ENCODE measurements around the gene ZFP57. TPM values are rescaled to one million over a fixed set of nuclear protein-coding genes. Genes with fewer than 3 reads are reported as not detected.
A peak's percentile ranks its signal among the peaks of the same experiment; 100 is the strongest.

The ZFP57 gene
- total and polyA plus RNA-seq, 4 experiments from 2014 or later, result 2.4 to 3.0 TPM; not detected in 2

- ChIA-PET CTCF (ENCODE audit: partially characterized antibody) (interaction anchor here (0.8 to 3.1 kb wide), 5 partner anchors 13 to 67 kb away, joined by 3 to 16 read pairs (median 9); no protein-coding TSS in a partner anchor), POLR2A (ENCODE audit: partially characterized antibody) (interaction anchor here (2.9 to 3.1 kb wide), 2 partner anchors 9 to 13 kb away, joined by 13 to 26 read pairs; no protein-coding TSS in a partner anchor)
- H3K36me3 ChIP-seq (ENCODE audit: insufficient read depth, low read length), result peaks cover 18% of the 10 kb centered on the region
- no peak overlapping the region for H3K4me3 ChIP-seq (ENCODE audit: low read length in 2 of 2)
- peak in 1 of 5 donors; percentile 29 for DNase-seq
- H3K4me3 Mint-ChIP-seq, result no peak overlapping the region
- peak overlapping the region in 1 of 7 donors; percentile 96 for H3K27ac Mint-ChIP-seq
- H3K27me3 Mint-ChIP-seq, result no peaks in the 10 kb centered on the region
- H3K36me3 Mint-ChIP-seq, result peaks cover 20 to 28% of the 10 kb centered on the region in 2 donors
- intact Hi-C loops (cut with micrococcal nuclease), result loop anchor here (5.0 kb wide), 2 partner anchors 71 to 246 kb away; no protein-coding TSS in a partner anchor
- no peaks in the 10 kb centered on the region for H3K9me3 Mint-ChIP-seq
- peaks cover 14 to 52% (median 21%) of the 10 kb centered on the region in 4 donors for H3K4me1 Mint-ChIP-seq
- no peaks in the 10 kb centered on the region for H3K9me3 ChIP-seq (ENCODE audit: control insufficient read depth in 1 of 2, low read length in 2 of 2)
- peaks cover 36% of the 10 kb centered on the region for H3K4me1 ChIP-seq (ENCODE audit: insufficient read depth, low read length)
- no peak overlapping the region for H3K27ac ChIP-seq (ENCODE audit: low read depth, low read length)
- no peaks in the 10 kb centered on the region for H3K27me3 ChIP-seq (ENCODE audit: insufficient read depth, low read length)
Measured at GRCh38 chr6:29720863-29721262, 39.9 kb upstream of the ZFP57 start.

GRCh38 chr6:29710281-29710941 is 29.5 kb upstream of the ZFP57 start:
- Mint-ChIP-seq H3K9me3 (no peaks in the 10 kb centered on the region), H3K27me3 (no peaks in the 10 kb centered on the region), H3K4me3 (peak overlapping the region in 7 of 8 donors; percentile 5 to 78 (median 48)), H3K4me1 (peaks cover 52 to 87% (median 76%) of the 10 kb centered on the region in 4 donors), H3K27ac (peak overlapping the region; percentile 63 to 87 (median 83)), H3K36me3 (no peaks in the 10 kb centered on the region)
- Histone ChIP-seq H3K27me3 (ENCODE audit: insufficient read depth, low read length) (no peaks in the 10 kb centered on the region), H3K36me3 (ENCODE audit: insufficient read depth, low read length) (no peaks in the 10 kb centered on the region), H3K9me3 (ENCODE audit: control insufficient read depth in 1 of 2, low read length in 2 of 2) (no peaks in the 10 kb centered on the region), H3K4me3 (ENCODE audit: low read length in 2 of 2) (no peak overlapping the region), H3K4me1 (ENCODE audit: insufficient read depth, low read length) (peaks cover 72% of the 10 kb centered on the region), H3K27ac (ENCODE audit: low read depth, low read length) (no peak overlapping the region)
- POLR2A ChIA-PET (ENCODE audit: partially characterized antibody), result interaction anchor here (0.8 to 10.0 kb wide), 4 partner anchors 11 to 43 kb away, joined by 3 to 158 read pairs (median 9); partner anchors contain the start of gene HLA-F
- no peak for DNase-seq
- CTCF ChIA-PET (ENCODE audit: partially characterized antibody), result interaction anchor here (1.0 to 8.2 kb wide), 2 partner anchors 28 to 41 kb away, joined by 3 to 100 read pairs; no protein-coding TSS in a partner anchor
- intact Hi-C loops (cut with micrococcal nuclease), result no loop called here

- CTCF ChIA-PET (ENCODE audit: partially characterized antibody), result interaction anchor here (1.5 to 8.2 kb wide), 10 partner anchors 7 to 126 kb away, joined by 6 to 100 read pairs (median 12); no protein-coding TSS in a partner anchor
- Histone ChIP-seq H3K9me3 (ENCODE audit: control insufficient read depth in 1 of 2, low read length in 2 of 2) (no peaks in the 10 kb centered on the region), H3K27ac (ENCODE audit: low read depth, low read length) (peak overlapping the region; percentile 36), H3K4me3 (ENCODE audit: low read length in 2 of 2) (peak overlapping the region; percentile 53 to 64), H3K36me3 (ENCODE audit: insufficient read depth, low read length) (no peaks in the 10 kb centered on the region), H3K27me3 (ENCODE audit: insufficient read depth, low read length) (no peaks in the 10 kb centered on the region), H3K4me1 (ENCODE audit: insufficient read depth, low read length) (peaks cover 72% of the 10 kb centered on the region)
- intact Hi-C loops (cut with micrococcal nuclease), result loop anchor here (2.0 to 5.0 kb wide), 2 partner anchors 14 to 258 kb away; partner anchors contain the start of gene HLA-F
- H3K4me3 Mint-ChIP-seq, result peak overlapping the region; percentile 77 to 88 (median 86)
- H3K9me3 Mint-ChIP-seq, result no peaks in the 10 kb centered on the region
- H3K27me3 Mint-ChIP-seq, result no peaks in the 10 kb centered on the region
- H3K4me1 Mint-ChIP-seq, result peaks cover 52 to 86% (median 75%) of the 10 kb centered on the region in 4 donors
- POLR2A ChIA-PET (ENCODE audit: partially characterized antibody), result interaction anchor here (0.8 to 10.0 kb wide), 15 partner anchors 8 to 357 kb away, joined by 3 to 158 read pairs (median 7); partner anchors contain the start of genes HLA-F and PPP1R11
- H3K36me3 Mint-ChIP-seq, result no peaks in the 10 kb centered on the region
- peak overlapping the region; percentile 83 to 96 (median 93) for H3K27ac Mint-ChIP-seq
- no peak for DNase-seq
Measured at GRCh38 chr6:29709188-29709587, 28.2 kb upstream of the ZFP57 start.

GRCh38 chr6:29708432-29709179 is 27.7 kb upstream of the ZFP57 start:
- POLR2A ChIA-PET (ENCODE audit: partially characterized antibody), result interaction anchor here (0.8 to 10.0 kb wide), 17 partner anchors 8 to 358 kb away, joined by 3 to 158 read pairs (median 6); partner anchors contain the start of genes HLA-F and PPP1R11
- no peaks in the 10 kb centered on the region for H3K9me3 ChIP-seq (ENCODE audit: control insufficient read depth in 1 of 2, low read length in 2 of 2)
- H3K4me3 ChIP-seq (ENCODE audit: low read length in 2 of 2), result peak overlapping the region; percentile 53 to 64
- H3K4me1 ChIP-seq (ENCODE audit: insufficient read depth, low read length), result peaks cover 72% of the 10 kb centered on the region
- H3K27ac ChIP-seq (ENCODE audit: low read depth, low read length), result peak overlapping the region; percentile 36
- H3K27me3 ChIP-seq (ENCODE audit: insufficient read depth, low read length), result no peaks in the 10 kb centered on the region
- Mint-ChIP-seq H3K4me1 (peaks cover 54 to 86% (median 75%) of the 10 kb centered on the region in 4 donors), H3K27me3 (peaks cover 0 to 4% of the 10 kb centered on the region in 2 donors), H3K36me3 (no peaks in the 10 kb centered on the region), H3K27ac (peak overlapping the region; percentile 83 to 96 (median 93)), H3K9me3 (peaks cover 0 to 2% (median 0%) of the 10 kb centered on the region in 8 donors), H3K4me3 (peak overlapping the region; percentile 77 to 88 (median 86))
- intact Hi-C loops (cut with micrococcal nuclease), result loop anchor here (1.0 to 5.0 kb wide), 3 partner anchors 14 to 259 kb away; partner anchors contain the start of gene HLA-F
- H3K36me3 ChIP-seq (ENCODE audit: insufficient read depth, low read length), result no peaks in the 10 kb centered on the region
- CTCF ChIA-PET (ENCODE audit: partially characterized antibody), result interaction anchor here (1.0 to 8.2 kb wide), 11 partner anchors 8 to 127 kb away, joined by 3 to 100 read pairs (median 10); no protein-coding TSS in a partner anchor
- peak; percentile 88 to 95 (median 93) for DNase-seq

- intact Hi-C loops (cut with micrococcal nuclease), result loop anchor here (1.0 to 5.0 kb wide), 4 partner anchors 33 to 262 kb away; no protein-coding TSS in a partner anchor
- no peaks in the 10 kb centered on the region for H3K36me3 Mint-ChIP-seq
- POLR2A ChIA-PET (ENCODE audit: partially characterized antibody), result interaction anchor here (1.0 to 10.0 kb wide), 5 partner anchors 11 to 129 kb away, joined by 3 to 158 read pairs (median 4); no protein-coding TSS in a partner anchor
Measured at GRCh38 chr6:29705389-29706231, 24.7 kb upstream of the ZFP57 start.

More at GRCh38 chr6:29705389-29706231, 24.7 kb upstream of the ZFP57 start:
- peaks cover 54% of the 10 kb centered on the region for H3K4me1 ChIP-seq (ENCODE audit: insufficient read depth, low read length)
- H3K27me3 Mint-ChIP-seq, result peaks cover 6 to 15% of the 10 kb centered on the region in 2 donors
- no peak overlapping the region for H3K27ac ChIP-seq (ENCODE audit: low read depth, low read length)
- no peaks in the 10 kb centered on the region for H3K9me3 ChIP-seq (ENCODE audit: control insufficient read depth in 1 of 2, low read length in 2 of 2)
- H3K4me3 Mint-ChIP-seq, result peak overlapping the region in 4 of 8 donors; percentile 33 to 64 (median 44)
- H3K4me3 ChIP-seq (ENCODE audit: low read length in 2 of 2), result no peak overlapping the region
- DNase-seq, result peak in 2 of 5 donors; percentile 48 to 51
- no peaks in the 10 kb centered on the region for H3K36me3 ChIP-seq (ENCODE audit: insufficient read depth, low read length)
- no peaks in the 10 kb centered on the region for H3K27me3 ChIP-seq (ENCODE audit: insufficient read depth, low read length)
- peak overlapping the region; percentile 63 to 90 (median 83) for H3K27ac Mint-ChIP-seq
- CTCF ChIA-PET (ENCODE audit: partially characterized antibody), result interaction anchor here (0.6 to 8.2 kb wide), 17 partner anchors 9 to 129 kb away, joined by 3 to 100 read pairs (median 4); no protein-coding TSS in a partner anchor
- peaks cover 0 to 2% (median 0%) of the 10 kb centered on the region in 8 donors for H3K9me3 Mint-ChIP-seq
- H3K4me1 Mint-ChIP-seq, result peaks cover 38 to 58% (median 51%) of the 10 kb centered on the region in 4 donors
